ENCODE results near the gene KIFC3. TPM values are rescaled to one million over a fixed set of nuclear protein-coding genes. Genes with fewer than 3 reads are reported as not detected.

Gene KIFC3
- total RNA-seq, 4 donors from 2014 or later, result 3.2 to 44.2 (median 17.4) TPM

- DNase-seq, result no peak
- Histone ChIP-seq H3K4me3 (no peak overlapping the region), H3K36me3 (no peaks in the 10 kb centered on the region), H3K27ac (no peak overlapping the region), H3K4me1 (no peaks in the 10 kb centered on the region), H3K27me3 (no peaks in the 10 kb centered on the region), H3K9me3 (no peaks in the 10 kb centered on the region)
- TF ChIP-seq POLR2A (IDR thresholded peaks at IDR 0.05) (no peak), CTCF (IDR thresholded peaks at IDR 0.05) (no peak)
- intact Hi-C loops (cut with DNase I; ENCODE audit: low total_unique reads), result no loop called here
Measured at GRCh38 chr16:57728336-57729181, 73.7 kb downstream of the KIFC3 start.

GRCh38 chr16:57727610-57728009, 74.7 kb downstream of the KIFC3 start:
- Histone ChIP-seq H3K4me1 (no peaks in the 10 kb centered on the region), H3K27ac (no peak overlapping the region), H3K27me3 (no peaks in the 10 kb centered on the region), H3K4me3 (no peak overlapping the region), H3K36me3 (no peaks in the 10 kb centered on the region), H3K9me3 (no peaks in the 10 kb centered on the region)
- TF ChIP-seq POLR2A (IDR thresholded peaks at IDR 0.05) (no peak), CTCF (IDR thresholded peaks at IDR 0.05) (no peak)
- no peak for DNase-seq
- intact Hi-C loops (cut with DNase I; ENCODE audit: low total_unique reads), result no loop called here

- H3K36me3 ChIP-seq, result no peaks in the 10 kb centered on the region
- H3K27me3 ChIP-seq, result no peaks in the 10 kb centered on the region
- DNase-seq, result no peak
- TF ChIP-seq POLR2A (IDR thresholded peaks at IDR 0.05) (no peak), CTCF (IDR thresholded peaks at IDR 0.05) (no peak)
- no peak overlapping the region for H3K4me3 ChIP-seq
- intact Hi-C loops (cut with DNase I; ENCODE audit: low total_unique reads), result no loop called here
- H3K4me1 ChIP-seq, result no peaks in the 10 kb centered on the region
- no peak overlapping the region for H3K27ac ChIP-seq
- no peaks in the 10 kb centered on the region for H3K9me3 ChIP-seq
Measured at GRCh38 chr16:57726433-57726947, 75.8 kb downstream of the KIFC3 start.

- Histone ChIP-seq H3K27me3 (no peaks in the 10 kb centered on the region), H3K36me3 (no peaks in the 10 kb centered on the region), H3K4me3 (no peak overlapping the region), H3K27ac (no peak overlapping the region), H3K4me1 (no peaks in the 10 kb centered on the region), H3K9me3 (no peaks in the 10 kb centered on the region)
- DNase-seq, result no peak
- no peak for TF ChIP-seq POLR2A (IDR thresholded peaks at IDR 0.05)
- no peak for TF ChIP-seq CTCF (IDR thresholded peaks at IDR 0.05)
- intact Hi-C loops (cut with DNase I; ENCODE audit: low total_unique reads), result no loop called here
Measured at GRCh38 chr16:57725976-57726375, 76.3 kb downstream of the KIFC3 start.

- H3K9me3 ChIP-seq, result no peaks in the 10 kb centered on the region
- no peaks in the 10 kb centered on the region for H3K27me3 ChIP-seq
- H3K4me3 ChIP-seq, result no peak overlapping the region
- H3K4me1 ChIP-seq, result no peaks in the 10 kb centered on the region
- TF ChIP-seq POLR2A (IDR thresholded peaks at IDR 0.05) (no peak), CTCF (IDR thresholded peaks at IDR 0.05) (no peak)
- intact Hi-C loops (cut with DNase I; ENCODE audit: low total_unique reads), result no loop called here
- H3K36me3 ChIP-seq, result no peaks in the 10 kb centered on the region
- DNase-seq, result no peak
- no peak overlapping the region for H3K27ac ChIP-seq
Measured at GRCh38 chr16:57725554-57725953, 76.7 kb downstream of the KIFC3 start.

Data from uterus (tissue), 4 donors.